Measurements from ENCODE around the gene ZNF415. TPM values are rescaled to one million over a fixed set of nuclear protein-coding genes. Genes with fewer than 3 reads are reported as not detected.

Gene ZNF415
- 2.2 and 3.7 TPM in 2 replicates for total RNA-seq

GRCh38 chr19:53132141-53132991, at the start of gene ZNF415:
Gene ZNF415 (minus strand): TSS chr19:53132910. CDS start chr19:53122676, 10,234 bp downstream.

GRCh38 chr19:53103234-53104203, 29.2 kb downstream of the ZNF415 start, which contains the start of gene ZNF160:
Gene ZNF160 (minus strand): TSS chr19:53103422. CDS start chr19:53086276, 17,146 bp downstream.

Other genes starting within 250 kb of the ZNF415 start
- gene ZNF320, start 235.3 kb downstream of the ZNF415 start, total RNA-seq, result 9.4 and 11.8 TPM in 2 replicates
- gene ZNF888, start 209.5 kb downstream of the ZNF415 start, total RNA-seq, result 2.6 and 3.3 TPM in 2 replicates
- gene ZNF816, start 170.0 kb downstream of the ZNF415 start, total RNA-seq, result 6.6 and 7.3 TPM in 2 replicates
- gene ERVV-1, start 119.0 kb downstream of the ZNF415 start, total RNA-seq, result not detected in 2 replicates
- gene ERVV-2, start 88.2 kb downstream of the ZNF415 start, total RNA-seq, result not detected in 2 replicates
- gene ZNF160, start 29.5 kb downstream of the ZNF415 start, total RNA-seq, result 27.6 and 39.5 TPM in 2 replicates
- 4.8 and 7.6 TPM in 2 replicates for gene ZNF347, start 26.1 kb upstream of the ZNF415 start, total RNA-seq
- 3.7 and 4.8 TPM in 2 replicates for gene ZNF665, start 60.4 kb upstream of the ZNF415 start, total RNA-seq
- 11.1 and 12.5 TPM in 2 replicates for gene ZNF677, start 122.0 kb upstream of the ZNF415 start, total RNA-seq
- not detected in 2 replicates for gene VN1R2, start 125.4 kb upstream of the ZNF415 start, total RNA-seq
- not detected in 2 replicates for gene VN1R4, start 134.8 kb upstream of the ZNF415 start, total RNA-seq
- gene ZNF845, start 200.8 kb upstream of the ZNF415 start, total RNA-seq, result 4.8 and 6.6 TPM in 2 replicates
- 2.0 and 3.3 TPM in 2 replicates for gene ZNF525, start 232.8 kb upstream of the ZNF415 start, total RNA-seq

All from subcutaneous preadipocyte (primary cell).